HEK293 (cell line): Measurements from ENCODE around the gene SEMA3D.

ENCODE experiments used
- BCL11A ChIP-seq: fragments of 450-650 bp; formaldehyde crosslinking; IDR thresholded peaks from 2 replicates; pipeline ENCODE4 v1.5.1; 2016; ENCODE audit warnings: low read depth, missing biosample characterization, missing genetic modification characterization
- TCF7L2 ChIP-seq: IDR thresholded peaks from 2 replicates; pipeline ENCODE4 v1.6.1; 2011; ENCODE audit warnings: low read depth, mild to moderate bottlenecking, inconsistent platforms, low read length, moderate library complexity, borderline replicate concordance
- ZNF175 ChIP-seq: fragments of 450-650 bp; formaldehyde crosslinking; IDR thresholded peaks from 2 replicates; pipeline ENCODE4 v1.5.1; 2016; ENCODE audit warnings: missing biosample characterization, missing genetic modification characterization
- ZNF18 ChIP-seq: fragments of 450-650 bp; formaldehyde crosslinking; IDR thresholded peaks from 2 replicates; pipeline ENCODE4 v1.5.1; 2016; ENCODE audit warnings: missing biosample characterization, missing genetic modification characterization
- TF ChIP-seq, protein P1 (sequence below): fragments of 450-650 bp; formaldehyde crosslinking; IDR thresholded peaks from 2 replicates; pipeline ENCODE4 v1.5.1; 2016; ENCODE audit warnings: missing biosample characterization, missing genetic modification characterization

DNA sequence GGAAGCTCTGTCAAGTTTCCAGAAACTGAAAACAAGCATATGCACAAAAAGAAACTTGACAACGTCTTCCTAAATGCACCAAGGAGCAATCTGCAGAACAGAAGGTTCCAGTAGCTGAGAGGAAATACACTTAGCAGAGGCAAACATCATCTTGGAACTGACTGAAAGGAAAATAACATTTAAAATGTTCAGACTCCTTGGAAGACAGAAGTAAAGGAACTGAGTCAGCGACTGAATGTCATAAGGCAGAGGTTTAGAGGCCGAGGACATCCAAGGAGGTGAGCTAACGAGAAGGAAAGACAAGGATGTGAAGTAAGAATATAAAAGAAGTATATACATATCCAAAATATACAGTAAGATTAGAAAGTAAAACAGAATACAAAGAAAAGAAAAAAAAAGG, 24.1 kb downstream of the SEMA3D start:
- TF ChIP-seq, protein P1, sequence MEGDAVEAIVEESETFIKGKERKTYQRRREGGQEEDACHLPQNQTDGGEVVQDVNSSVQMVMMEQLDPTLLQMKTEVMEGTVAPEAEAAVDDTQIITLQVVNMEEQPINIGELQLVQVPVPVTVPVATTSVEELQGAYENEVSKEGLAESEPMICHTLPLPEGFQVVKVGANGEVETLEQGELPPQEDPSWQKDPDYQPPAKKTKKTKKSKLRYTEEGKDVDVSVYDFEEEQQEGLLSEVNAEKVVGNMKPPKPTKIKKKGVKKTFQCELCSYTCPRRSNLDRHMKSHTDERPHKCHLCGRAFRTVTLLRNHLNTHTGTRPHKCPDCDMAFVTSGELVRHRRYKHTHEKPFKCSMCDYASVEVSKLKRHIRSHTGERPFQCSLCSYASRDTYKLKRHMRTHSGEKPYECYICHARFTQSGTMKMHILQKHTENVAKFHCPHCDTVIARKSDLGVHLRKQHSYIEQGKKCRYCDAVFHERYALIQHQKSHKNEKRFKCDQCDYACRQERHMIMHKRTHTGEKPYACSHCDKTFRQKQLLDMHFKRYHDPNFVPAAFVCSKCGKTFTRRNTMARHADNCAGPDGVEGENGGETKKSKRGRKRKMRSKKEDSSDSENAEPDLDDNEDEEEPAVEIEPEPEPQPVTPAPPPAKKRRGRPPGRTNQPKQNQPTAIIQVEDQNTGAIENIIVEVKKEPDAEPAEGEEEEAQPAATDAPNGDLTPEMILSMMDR (tag by site-specific recombination) = no peak
- TF ChIP-seq ZNF175 (tag by site-specific recombination) (no peak), BCL11A (tag by site-specific recombination) (no peak), TCF7L2 (no peak), ZNF18 (tag by site-specific recombination) (no peak)
